Heart left ventricle (tissue), 16 donors: ENCODE results near the gene NEUROG1. TPM values are rescaled to one million over a fixed set of nuclear protein-coding genes. Genes with fewer than 3 reads are reported as not detected.

Experiments used
- ATAC-seq, 4 donors: fragments of 200-7000 bp; cut with Tn5 transposase; one replicate each; pipeline ENCODE4 v1.9.1; 2020 to 2022; ENCODE audit warnings: moderate library complexity in 4 of 4, mild to moderate bottlenecking in 3 of 4, moderate number of reproducible peaks in 1 of 4
- DNase-seq, 5 donors: peaks; one replicate each; pipeline ENCODE4 v3.0.0-alpha.2; 2020
- H3K27ac ChIP-seq, 12 donors: fragments of 200-600 bp; sonication (generic) in 4 of 12; one replicate each; pipeline versions ENCODE4 v1.5.0 to v1.8.0; 2016 to 2022; ENCODE audit warnings: mild to moderate bottlenecking in 2 of 12
- H3K27me3 ChIP-seq, 9 donors: fragments of 200-600 bp; sonication (generic) in 2 of 9; one replicate each; pipeline versions ENCODE4 v1.5.1 to v1.8.0; 2016 to 2022; ENCODE audit warnings: mild to moderate bottlenecking in 3 of 9
- H3K36me3 ChIP-seq, 9 donors: fragments of 200-600 bp; sonication (generic) in 2 of 9; one replicate each; pipeline versions ENCODE4 v1.5.0 to v1.8.0; 2018 to 2022; ENCODE audit warnings: mild to moderate bottlenecking in 2 of 9
- H3K4me1 ChIP-seq, 12 donors: fragments of 200-600 bp; sonication (generic) in 4 of 12; one replicate each; pipeline versions ENCODE4 v1.5.0 to v1.8.0; 2016 to 2022; ENCODE audit warnings: mild to moderate bottlenecking in 3 of 12
- H3K4me3 ChIP-seq, 12 donors: fragments of 200-600 bp; sonication (generic) in 4 of 12; one replicate each; pipeline versions ENCODE4 v1.5.0 to v1.8.0; 2017 to 2022; ENCODE audit warnings: mild to moderate bottlenecking in 9 of 12, moderate library complexity in 4 of 12
- H3K9me3 ChIP-seq, 12 donors: fragments of 200-600 bp; sonication (generic) in 4 of 12; one replicate each; pipeline versions ENCODE4 v1.5.0 to v1.8.0; 2016 to 2022; ENCODE audit warnings: mild to moderate bottlenecking in 1 of 12
- CTCF ChIP-seq, 12 donors: fragments of 200-600 bp; sonication (generic) in 4 of 12; IDR thresholded peaks; one replicate each; pipeline versions ENCODE4 v1.5.0 to v1.8.0; 2018 to 2022; ENCODE audit warnings: antibody characterized with exemption in 12 of 12, mild to moderate bottlenecking in 5 of 12
- POLR2A ChIP-seq, 2 donors: fragments of 450-650 bp; IDR thresholded peaks; one replicate each; pipeline ENCODE4 v1.6.1; 2017; ENCODE audit warnings: antibody characterized with exemption in 2 of 2, mild to moderate bottlenecking in 2 of 2, moderate library complexity in 2 of 2
- WGBS, 4 donors: extraction: QIAGEN DNeasy Blood & Tissue Kit in 2 of 4; methylation state at CpG; one replicate each; pipeline versions ENCODE4 v1.1.5 to v1.1.7; 2013 to 2018; 5-methylcytosine and 5-hydroxymethylcytosine counted together
- intact Hi-C, 10 donors: fragments of 100-400 bp; cut with DNase I; formaldehyde crosslinking; loops; one replicate each; pipeline versions ENCODE4 v1.11.1 to v1.14.2; 2022
- polyA plus RNA-seq, 2 donors: library from polyadenylated mRNA; stranded (reverse); fragments of 200-250 nt; gene quantifications; one replicate each; pipeline ENCODE4 v1.2.3, GENCODE V29; 2013
- total RNA-seq, 9 donors: library from RNA; depleted of rRNA in 2 of 9; stranded (reverse); fragments of >200 nt in 2 of 9; fragmentation: NEBNext Ultra II Directional in 3 of 9; extraction: Animal tissue kit (Norgen Biotek cat#: 25700) in 3 of 9; gene quantifications; one replicate each; pipeline versions ENCODE4 v1.1.0 to v1.2.4, GENCODE V29; 2016 to 2023
- donor health status: ischemic (EF 13 %, LVEDD 7.1; RV severe dilation, severe dysfunction).
- donor health status: healthy with polysubstance abuse.
- donor health status: DM: no; HTN: yes; CAD: no.
- donor health status: DM: no; HTN: no; CAD: no.
- donor health status: ischemic (EF 25% LVEDD 6.9; RV normal size, moderate dysfunction).
- donor health status: ischemic (EF 25% LVEDD 5.7; RV mildly dilated, moderate dysfunction).
- donor health status: healthy.
- donor health status: DM: yes; HTN: yes; CAD: no.
- donor health status: ischemic (EF 35%, LVEDD 5.7; RV mildly dilated, moderate dysfunction).
- donor health status: nonischemic (EF 11% LVEDD 7.7; RV severe dilation, severe dysfunction).
- donor health status: DM: yes; HTN: yes; CAD: no.
- donor health status: PGD.
- donor health status: ischemic (EF 29% LVEDD 5.4; RV normal size, mild dysfunction).
- donor health status: nonischemic (EF 23%, LVEDD 6.1; RV moderate dilation, normal function).

NEUROG1 gene
- total and polyA plus RNA-seq, 11 donors = not detected

DNA sequence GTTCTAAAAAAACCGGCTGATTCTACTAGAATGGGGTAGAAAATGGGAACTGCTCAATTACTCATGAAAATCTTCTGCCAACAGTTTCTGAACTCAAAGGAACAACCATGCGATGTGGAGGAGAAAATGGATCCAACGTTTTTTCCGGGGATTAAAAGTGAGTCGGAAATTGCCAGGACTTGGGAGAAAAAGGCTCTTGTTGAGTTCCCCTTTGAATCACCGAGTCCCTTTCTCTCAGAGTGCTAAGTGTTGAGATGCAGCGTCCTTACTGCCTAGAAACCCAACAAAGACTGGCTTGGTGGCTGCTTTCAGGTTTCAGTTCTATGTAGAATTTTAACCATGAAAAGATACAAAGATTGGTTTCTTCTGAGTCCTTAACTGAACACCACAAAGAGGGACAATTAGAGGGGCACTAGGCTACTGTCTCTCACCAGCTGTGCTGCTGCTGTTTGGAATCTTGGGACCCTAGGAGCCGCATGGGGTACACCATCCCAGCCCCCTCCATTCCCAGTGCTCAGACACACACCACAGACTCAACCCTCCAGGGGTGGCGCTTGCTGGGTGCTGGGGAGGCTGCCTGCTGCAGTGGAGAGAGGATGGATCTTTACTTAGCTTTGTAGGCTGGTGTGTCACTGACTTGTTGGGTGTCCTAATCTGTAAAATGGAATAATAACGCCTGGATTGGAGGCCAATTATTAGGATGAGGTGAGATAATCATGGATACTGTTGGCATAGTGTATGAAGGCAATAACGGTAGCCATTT is 21.5 kb upstream of the NEUROG1 start:
- intact Hi-C loops = loop anchor here in 1 of 10 donors (5.0 kb wide), 1 partner anchor 655 kb away; no protein-coding TSS in a partner anchor
- Histone ChIP-seq H3K4me1 (peaks cover 0 to 3% (median 0%) of the 10 kb centered on the region in 12 donors), H3K4me3 (no peak overlapping the region), H3K27ac (no peak overlapping the region), H3K27me3 (peaks cover 0 to 62% (median 24%) of the 10 kb centered on the region in 9 donors), H3K9me3 (no peaks in the 10 kb centered on the region), H3K36me3 (no peaks in the 10 kb centered on the region)
- 73 to 80% (median 75%) methylated on average over 11 of the region's 11 CpGs for WGBS, 4 donors
- ATAC-seq (no peak), DNase-seq (no peak)
- TF ChIP-seq CTCF (IDR thresholded peaks at IDR 0.05) (no peak), POLR2A (IDR thresholded peaks at IDR 0.05) (no peak)

DNA sequence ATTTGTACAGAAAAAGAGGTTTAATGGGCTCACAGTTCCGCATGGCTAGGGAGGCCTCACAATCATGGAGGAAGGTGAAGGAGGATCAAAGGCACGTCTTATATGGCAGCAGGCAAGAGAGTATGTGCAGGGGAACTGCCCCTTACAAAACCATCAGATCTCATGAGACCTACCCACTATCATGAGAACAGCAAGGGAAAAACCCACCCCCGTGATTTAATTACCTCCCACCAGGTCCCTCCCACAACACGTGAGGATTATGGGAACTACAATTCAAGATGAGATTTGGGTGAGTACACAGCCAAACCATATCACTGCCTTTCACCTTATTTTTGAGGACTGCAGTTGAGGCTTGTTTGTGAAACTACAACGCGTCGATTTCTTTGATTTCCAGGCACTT is 20.9 kb upstream of the NEUROG1 start:
- intact Hi-C loops = loop anchor here in 1 of 10 donors (5.0 kb wide), 1 partner anchor 656 kb away; no protein-coding TSS in a partner anchor
- TF ChIP-seq POLR2A (IDR thresholded peaks at IDR 0.05) = no peak
- TF ChIP-seq CTCF (IDR thresholded peaks at IDR 0.05) = no peak
- H3K27ac ChIP-seq = no peak overlapping the region
- ATAC-seq (no peak), DNase-seq (no peak)
- no peaks in the 10 kb centered on the region for H3K36me3 ChIP-seq
- H3K27me3 ChIP-seq = peaks cover 0 to 67% (median 29%) of the 10 kb centered on the region in 9 donors
- no peak overlapping the region for H3K4me3 ChIP-seq
- H3K4me1 ChIP-seq = peaks cover 0 to 3% (median 0%) of the 10 kb centered on the region in 12 donors
- no peaks in the 10 kb centered on the region for H3K9me3 ChIP-seq
- 72 to 76% (median 73%) methylated on average over 7 of the region's 7 CpGs for WGBS, 4 donors

DNA sequence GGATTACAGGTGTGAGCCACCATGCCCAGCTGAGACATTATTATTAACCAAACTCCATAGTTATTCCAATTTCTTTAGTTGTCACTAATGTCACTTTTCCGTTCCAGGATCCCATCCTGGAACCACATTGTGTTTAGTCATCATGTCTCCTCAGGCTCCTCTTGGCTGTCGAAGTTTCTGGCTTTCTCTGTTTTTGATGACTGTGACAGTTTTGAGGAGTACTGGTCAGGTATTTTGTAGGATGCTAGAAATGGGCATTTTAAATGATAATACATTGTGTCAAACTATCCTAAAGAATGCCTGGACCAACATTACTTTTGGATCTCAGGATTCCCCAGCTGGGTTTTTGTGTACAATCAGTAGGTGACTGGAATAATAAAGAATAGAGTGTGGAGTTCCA is 19.8 kb upstream of the NEUROG1 start:
- peaks cover 0 to 75% (median 29%) of the 10 kb centered on the region in 9 donors for H3K27me3 ChIP-seq
- intact Hi-C loops = loop anchor here in 1 of 10 donors (5.0 kb wide), 1 partner anchor 657 kb away; no protein-coding TSS in a partner anchor
- 77 to 80% (median 79%) methylated on average over 2 of the region's 2 CpGs for WGBS, 4 donors
- H3K36me3 ChIP-seq = no peaks in the 10 kb centered on the region
- DNase-seq (no peak), ATAC-seq (no peak)
- no peak overlapping the region for H3K27ac ChIP-seq
- H3K9me3 ChIP-seq = no peaks in the 10 kb centered on the region
- TF ChIP-seq POLR2A (IDR thresholded peaks at IDR 0.05) = no peak
- no peaks in the 10 kb centered on the region for H3K4me1 ChIP-seq
- no peak overlapping the region for H3K4me3 ChIP-seq

DNA sequence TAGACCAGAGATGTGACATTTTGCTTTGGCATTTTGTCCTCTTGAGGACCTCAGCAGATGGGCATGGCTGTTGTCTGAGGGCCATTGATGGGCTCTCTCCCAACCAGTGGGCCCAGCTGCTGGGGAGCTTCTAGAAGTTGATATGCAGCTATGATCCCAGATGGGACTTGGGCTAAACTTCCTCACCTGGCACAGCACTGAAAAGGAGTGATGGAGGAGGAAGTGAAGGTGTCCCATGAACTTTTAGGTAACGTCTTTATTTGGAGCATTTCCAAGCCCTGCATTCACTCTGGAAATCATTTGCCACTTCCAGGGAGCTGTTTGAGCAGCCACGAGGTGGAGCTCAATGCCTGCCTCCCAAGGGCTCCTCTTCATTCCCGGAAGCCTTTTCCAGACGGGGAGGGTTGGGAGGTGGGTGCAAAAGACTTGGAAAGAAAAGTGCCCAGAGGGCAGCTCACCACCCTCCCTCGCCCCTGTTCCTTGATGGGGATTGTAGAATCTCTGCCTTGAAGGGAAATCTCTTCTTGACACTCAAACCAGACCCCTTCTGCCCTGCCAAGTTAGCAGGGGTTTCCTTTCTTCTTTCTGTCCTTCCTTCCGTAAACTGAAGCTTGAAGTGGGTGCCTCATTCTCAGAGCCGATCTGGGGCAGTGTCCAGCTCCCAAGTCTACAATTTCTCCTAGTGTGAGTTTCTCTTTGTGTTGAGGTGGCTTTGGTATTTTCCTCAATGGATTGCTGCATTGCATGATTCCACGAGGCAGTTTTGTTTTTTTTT is 18.1 kb upstream of the NEUROG1 start:
- no peak for ATAC-seq
- no peaks in the 10 kb centered on the region for H3K9me3 ChIP-seq

More for the DNA sequence above, 18.1 kb upstream of the NEUROG1 start:
- Histone ChIP-seq H3K36me3 (no peaks in the 10 kb centered on the region), H3K4me1 (no peaks in the 10 kb centered on the region), H3K27me3 (peaks cover 0 to 78% (median 33%) of the 10 kb centered on the region in 9 donors), H3K4me3 (no peak overlapping the region), H3K27ac (no peak overlapping the region)
- intact Hi-C loops = loop anchor here in 1 of 10 donors (5.0 kb wide), 1 partner anchor 273 kb away; no protein-coding TSS in a partner anchor
- TF ChIP-seq CTCF (IDR thresholded peaks at IDR 0.05) (no peak), POLR2A (IDR thresholded peaks at IDR 0.05) (no peak)
- WGBS, 4 donors = 16 to 20% (median 19%) methylated on average over 8 of the region's 8 CpGs
- no peak for DNase-seq
